Measurements from ENCODE around the gene LILRB3. TPM values are rescaled to one million over a fixed set of nuclear protein-coding genes. Genes with fewer than 3 reads are reported as not detected.
"Not testable (repeated sequence)": the region's sequence is repeated elsewhere in the genome, so short reads cannot be mapped to it uniquely, and the experiment has no call there.

LILRB3 gene
- total RNA-seq, 4 donors from 2014 or later: 0.51 to 7.1 (median 3.6) TPM; not detected in 1

GRCh38 chr19:54207676-54207982 lies 15.2 kb downstream of the LILRB3 start:
- Histone ChIP-seq H3K4me1 (peaks cover 61 to 71% of the 10 kb centered on the region in 2 donors), H3K9me3 (no peaks in the 10 kb centered on the region), H3K36me3 (peaks cover 0 to 55% of the 10 kb centered on the region in 2 donors), H3K27ac (peak overlapping the region; percentile 74 to 95 (median 86)), H3K4me3 (no peak overlapping the region), H3K27me3 (no peaks in the 10 kb centered on the region)
- DNase-seq (no peak), ATAC-seq (no peak)
- no peak for TF ChIP-seq CTCF (IDR thresholded peaks at IDR 0.05 in 4 of 5, conservative IDR thresholded peaks at IDR 0.05 in 1 of 5)
- intact Hi-C loops (cut with DNase I; ENCODE audit: low total_unique reads) (loop anchor here (10.0 kb wide), 1 partner anchor 1397 kb away; the partner anchor contains the start of genes ZNF524 and ZNF865), in situ Hi-C loops (cut with MboI; ENCODE audit: low sequenced_read_pairs in 4 of 4) (loop anchor here in 1 of 4 donors (10.0 kb wide), 1 partner anchor 247 kb away; no protein-coding TSS in a partner anchor)

DNA sequence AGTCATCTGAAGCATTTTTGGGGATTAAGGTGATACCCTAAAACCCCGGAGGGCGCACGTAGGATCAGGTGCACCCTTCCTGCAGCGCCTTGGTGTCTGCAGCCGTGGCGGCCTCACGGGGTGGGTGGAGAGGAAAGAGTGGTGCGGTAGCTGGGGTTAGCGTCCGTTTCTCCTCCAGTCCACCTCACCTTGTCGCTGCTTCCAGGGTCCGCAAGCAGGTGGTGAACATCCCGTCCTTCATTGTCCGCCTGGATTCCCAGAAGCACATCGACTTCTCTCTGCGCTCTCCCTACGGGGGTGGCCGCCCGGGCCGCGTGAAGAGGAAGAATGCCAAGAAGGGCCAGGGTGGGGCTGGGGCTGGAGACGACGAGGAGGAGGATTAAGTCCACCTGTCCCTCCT lies 15.6 kb downstream of the LILRB3 start:
- not testable (repeated sequence) for DNase-seq, H3K27me3 ChIP-seq, H3K9me3 ChIP-seq, H3K4me3 ChIP-seq, ATAC-seq
- H3K27ac ChIP-seq: peak overlapping the region; percentile 74 to 95 (median 86)
- peaks cover 0 to 59% of the 10 kb centered on the region in 2 donors for H3K36me3 ChIP-seq
- intact Hi-C loops (cut with DNase I; ENCODE audit: low total_unique reads) (loop anchor here (10.0 kb wide), 1 partner anchor 1398 kb away; the partner anchor contains the start of genes ZNF524 and ZNF865), in situ Hi-C loops (cut with MboI; ENCODE audit: low sequenced_read_pairs in 4 of 4) (loop anchor here in 1 of 4 donors (10.0 kb wide), 1 partner anchor 248 kb away; no protein-coding TSS in a partner anchor)
- peaks cover 65 to 75% of the 10 kb centered on the region in 2 donors for H3K4me1 ChIP-seq

DNA sequence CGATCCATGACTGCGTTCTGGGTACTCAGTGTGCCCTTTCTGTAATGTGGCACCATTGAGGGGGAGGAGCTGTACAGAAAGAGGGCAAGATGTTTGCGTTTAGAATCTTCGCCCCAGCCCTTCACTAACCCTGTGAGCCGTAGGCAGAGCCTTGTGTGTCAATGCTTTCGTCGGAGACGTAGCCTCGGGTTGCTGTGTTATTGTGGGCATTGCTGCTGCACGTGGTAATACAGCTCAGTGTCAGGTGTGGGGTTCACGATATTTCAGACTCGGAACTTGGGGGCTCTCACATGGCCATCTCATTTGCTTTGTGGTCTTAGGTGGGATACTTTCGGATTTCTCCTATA lies 16.0 kb downstream of the LILRB3 start:
- Histone ChIP-seq H3K27ac (peak overlapping the region; percentile 74 to 95 (median 86)), H3K9me3 (no peaks in the 10 kb centered on the region), H3K27me3 (no peaks in the 10 kb centered on the region), H3K36me3 (peaks cover 0 to 63% of the 10 kb centered on the region in 2 donors), H3K4me3 (no peak overlapping the region), H3K4me1 (peaks cover 69 to 79% of the 10 kb centered on the region in 2 donors)
- no peak for DNase-seq
- intact Hi-C loops (cut with DNase I; ENCODE audit: low total_unique reads): loop anchor here (10.0 kb wide), 1 partner anchor 1398 kb away; the partner anchor contains the start of genes ZNF524 and ZNF865
- ATAC-seq: no peak
- TF ChIP-seq CTCF (IDR thresholded peaks at IDR 0.05 in 4 of 5, conservative IDR thresholded peaks at IDR 0.05 in 1 of 5): no peak
- no peak for TF ChIP-seq POLR2A (IDR thresholded peaks at IDR 0.05)
- in situ Hi-C loops (cut with MboI; ENCODE audit: low sequenced_read_pairs in 4 of 4): loop anchor here in 1 of 4 donors (10.0 kb wide), 1 partner anchor 248 kb away; no protein-coding TSS in a partner anchor

- peaks cover 0 to 63% of the 10 kb centered on the region in 2 donors for H3K36me3 ChIP-seq
- H3K27ac ChIP-seq: peak overlapping the region; percentile 5 to 95 (median 84)
- no peaks in the 10 kb centered on the region for H3K27me3 ChIP-seq
- in situ Hi-C loops (cut with MboI; ENCODE audit: low sequenced_read_pairs in 4 of 4) (loop anchor here in 1 of 4 donors (10.0 kb wide), 1 partner anchor 249 kb away; no protein-coding TSS in a partner anchor), intact Hi-C loops (cut with DNase I; ENCODE audit: low total_unique reads) (loop anchor here (10.0 kb wide), 1 partner anchor 1399 kb away; the partner anchor contains the start of genes ZNF524 and ZNF865)
- no peak for TF ChIP-seq CTCF (IDR thresholded peaks at IDR 0.05 in 4 of 5, conservative IDR thresholded peaks at IDR 0.05 in 1 of 5)
- no peak for TF ChIP-seq POLR2A (IDR thresholded peaks at IDR 0.05)
- ATAC-seq (no peak), DNase-seq (no peak)
- H3K4me3 ChIP-seq: no peak overlapping the region
- H3K4me1 ChIP-seq: peaks cover 75 to 83% of the 10 kb centered on the region in 2 donors
- no peaks in the 10 kb centered on the region for H3K9me3 ChIP-seq
Observed at GRCh38 chr19:54206030-54206830, 16.6 kb downstream of the LILRB3 start.

Data from gastrocnemius medialis (tissue), 4 donors.